ENCODE data around the gene COPZ1.
A peak's percentile ranks its signal among the peaks of the same experiment; 100 is the strongest.

COPZ1 gene

GRCh38 chr12:54398995-54399793 is 74.3 kb downstream of the COPZ1 start:
- peak; percentile 88 to 89 for DNase-seq

GRCh38 chr12:54401119-54401518 is 76.2 kb downstream of the COPZ1 start:
- DNase-seq: no peak

Data from CD4-positive, alpha-beta T cell treated with Interleukin-4 for 1 hour (primary cell).